ENCODE results near the gene AGPAT4.

AGPAT4 gene

GRCh38 chr6:161111261-161111660, 162.6 kb downstream of the AGPAT4 start:
- no peaks in the 10 kb centered on the region for H3K9me3 Mint-ChIP-seq

GRCh38 chr6:161110028-161110779, 163.7 kb downstream of the AGPAT4 start:
- Mint-ChIP-seq H3K4me1 (peaks cover 6% of the 10 kb centered on the region), H3K27me3 (ENCODE audit: low read depth, poor library complexity) (no peaks in the 10 kb centered on the region), H3K4me3 (no peak overlapping the region), H3K27ac (no peak overlapping the region), H3K9me3 (no peaks in the 10 kb centered on the region), H3K36me3 (ENCODE audit: low read depth) (peaks cover 85% of the 10 kb centered on the region)
- DNase-seq = no peak
- no peak for TF ChIP-seq CTCF (IDR thresholded peaks at IDR 0.05)

More at GRCh38 chr6:161111261-161111660, 162.6 kb downstream of the AGPAT4 start:
- Mint-ChIP-seq H3K4me1 (peaks cover 17% of the 10 kb centered on the region), H3K27ac (no peak overlapping the region), H3K36me3 (ENCODE audit: low read depth) (peaks cover 85% of the 10 kb centered on the region), H3K27me3 (ENCODE audit: low read depth, poor library complexity) (no peaks in the 10 kb centered on the region), H3K4me3 (no peak overlapping the region)
- no peak for TF ChIP-seq CTCF (IDR thresholded peaks at IDR 0.05)
- no peak for DNase-seq

GRCh38 chr6:161109366-161109765, 164.5 kb downstream of the AGPAT4 start:
- H3K9me3 Mint-ChIP-seq = no peaks in the 10 kb centered on the region
- TF ChIP-seq CTCF (IDR thresholded peaks at IDR 0.05) = no peak
- H3K4me1 Mint-ChIP-seq = no peaks in the 10 kb centered on the region
- H3K36me3 Mint-ChIP-seq (ENCODE audit: low read depth) = peaks cover 82% of the 10 kb centered on the region
- DNase-seq = no peak
- H3K4me3 Mint-ChIP-seq = no peak overlapping the region
- H3K27ac Mint-ChIP-seq = no peak overlapping the region
- no peaks in the 10 kb centered on the region for H3K27me3 Mint-ChIP-seq (ENCODE audit: low read depth, poor library complexity)

- H3K9me3 Mint-ChIP-seq = no peaks in the 10 kb centered on the region
- H3K4me3 Mint-ChIP-seq = no peak overlapping the region
- H3K27ac Mint-ChIP-seq = no peak overlapping the region
- H3K36me3 Mint-ChIP-seq (ENCODE audit: low read depth) = peaks cover 81% of the 10 kb centered on the region
- no peak for DNase-seq
- no peak for TF ChIP-seq CTCF (IDR thresholded peaks at IDR 0.05)
- no peaks in the 10 kb centered on the region for H3K27me3 Mint-ChIP-seq (ENCODE audit: low read depth, poor library complexity)
- no peaks in the 10 kb centered on the region for H3K4me1 Mint-ChIP-seq
Observed at GRCh38 chr6:161108916-161109315, 164.9 kb downstream of the AGPAT4 start.

- H3K27me3 Mint-ChIP-seq (ENCODE audit: low read depth, poor library complexity) = no peaks in the 10 kb centered on the region
- no peak overlapping the region for H3K4me3 Mint-ChIP-seq
- peak overlapping the region; percentile 50 for H3K27ac Mint-ChIP-seq
Observed at GRCh38 chr6:161107779-161108730, 165.8 kb downstream of the AGPAT4 start.

More at GRCh38 chr6:161107779-161108730, 165.8 kb downstream of the AGPAT4 start:
- Mint-ChIP-seq H3K36me3 (ENCODE audit: low read depth) (peaks cover 85% of the 10 kb centered on the region), H3K4me1 (no peaks in the 10 kb centered on the region), H3K9me3 (no peaks in the 10 kb centered on the region)
- TF ChIP-seq CTCF (IDR thresholded peaks at IDR 0.05) = no peak
- DNase-seq = no peak

All from nephron progenitor cell (in vitro differentiated cells).